ENCODE data around the gene MYLK4. TPM values are rescaled to one million over a fixed set of nuclear protein-coding genes. Genes with fewer than 3 reads are reported as not detected.

Gene MYLK4
- total RNA-seq, 4 donors from 2014 or later, result 0.65 to 1.5 (median 0.93) TPM

- no peak for TF ChIP-seq CTCF (IDR thresholded peaks at IDR 0.05; ENCODE audit: low read depth)
Observed at GRCh38 chr6:2688401-2689064, 62.2 kb downstream of the MYLK4 start.

DNA sequence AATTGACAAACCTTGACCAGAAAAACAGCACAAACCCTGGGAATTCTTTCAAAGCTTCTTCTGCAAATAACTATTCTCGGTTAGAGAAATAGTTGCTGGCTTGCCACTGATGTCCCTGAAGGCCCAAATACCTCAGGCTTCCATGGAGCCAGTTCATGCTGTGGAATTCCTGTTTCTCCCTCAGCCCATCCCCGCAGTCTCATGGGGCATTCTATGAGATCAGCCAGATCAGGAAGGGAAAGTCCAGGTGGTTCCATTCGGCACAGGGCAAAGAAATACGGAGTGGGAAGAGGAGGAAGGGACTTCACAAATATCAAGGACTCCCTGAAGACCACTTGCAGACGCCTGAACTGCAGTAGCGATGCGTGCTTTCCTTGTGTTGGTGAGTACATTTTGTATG, 63.3 kb downstream of the MYLK4 start:
- TF ChIP-seq CTCF (IDR thresholded peaks at IDR 0.05; ENCODE audit: low read depth), result no peak

GRCh38 chr6:2686515-2686914, 64.2 kb downstream of the MYLK4 start:
- TF ChIP-seq CTCF (IDR thresholded peaks at IDR 0.05; ENCODE audit: low read depth), result no peak

- no peak for TF ChIP-seq CTCF (IDR thresholded peaks at IDR 0.05; ENCODE audit: low read depth)
Observed at GRCh38 chr6:2684766-2685754, 65.7 kb downstream of the MYLK4 start.

DNA sequence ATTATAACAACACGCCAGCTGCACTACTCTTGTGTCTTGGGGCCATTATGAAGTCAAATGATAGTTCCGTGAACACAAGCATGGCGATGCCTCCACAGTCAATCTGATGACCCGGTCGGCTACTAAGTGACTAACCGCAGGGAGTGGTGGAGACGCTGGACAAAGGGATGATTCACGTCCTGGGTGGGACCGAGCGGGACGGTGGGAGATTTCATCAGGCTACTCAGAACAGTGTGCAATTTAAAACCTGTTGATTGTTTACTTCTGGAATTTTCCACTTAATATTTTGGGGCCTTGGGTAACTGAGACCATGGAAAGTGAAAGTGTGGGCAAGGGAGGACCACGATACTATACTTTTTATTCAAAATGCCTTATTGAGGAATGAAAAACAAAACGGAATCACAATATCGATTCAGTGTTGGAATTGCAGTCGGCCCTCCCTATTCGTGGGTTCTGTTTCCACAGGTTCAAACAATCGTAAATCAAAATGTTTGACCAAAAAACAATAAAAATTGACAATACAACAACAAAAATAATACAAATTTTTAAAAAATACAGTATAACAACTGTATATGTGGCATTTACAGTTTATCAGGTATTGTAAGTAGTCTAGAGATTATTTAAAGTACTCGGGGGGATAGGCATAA, 66.5 kb downstream of the MYLK4 start:
- TF ChIP-seq CTCF (IDR thresholded peaks at IDR 0.05; ENCODE audit: low read depth), result no peak

DNA sequence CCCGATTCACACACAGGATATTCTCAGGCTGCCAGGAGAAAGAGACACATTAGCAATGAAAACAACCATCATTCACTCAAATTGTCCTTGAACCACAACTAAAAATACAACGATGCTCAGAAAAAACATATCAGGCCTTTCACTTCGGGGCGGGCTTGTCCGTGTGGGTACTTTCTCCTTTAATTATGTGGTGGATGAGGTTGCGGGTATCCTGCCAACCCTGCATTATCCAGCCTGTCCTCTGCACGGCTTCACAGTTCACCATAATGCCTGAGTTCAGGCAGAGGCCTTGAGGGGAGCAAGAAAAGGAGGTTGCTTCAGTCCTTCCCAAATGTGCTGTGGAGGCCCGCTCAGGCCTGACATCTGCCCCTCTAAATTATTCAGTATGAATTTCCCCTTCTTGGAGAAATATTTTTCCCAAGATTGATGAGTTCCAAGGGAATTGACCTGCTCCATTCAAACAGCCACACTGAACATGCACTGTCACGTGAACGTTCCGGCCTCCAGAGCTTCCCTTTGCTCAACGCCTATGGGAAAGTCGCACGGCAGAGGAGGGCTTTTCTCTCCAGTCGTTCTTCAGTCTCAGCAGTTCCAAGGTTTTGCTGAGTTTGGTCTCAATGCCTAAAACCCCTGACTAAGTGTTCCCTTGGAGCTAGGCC, 70.3 kb downstream of the MYLK4 start:
- no peak for TF ChIP-seq CTCF (IDR thresholded peaks at IDR 0.05; ENCODE audit: low read depth)

Measured in subcutaneous adipose tissue (tissue), 4 donors.